Neuronal stem cell (in vitro differentiated cells): ENCODE measurements around the gene GAS2L2.

Experiments
- DNase-seq: peaks from one replicate; pipeline ENCODE4 v3.0.0-alpha.2; 2013; ENCODE audit warnings: low spot score
- H2AFZ ChIP-seq: one replicate; pipeline ENCODE4 v1.6.1; 2013; ENCODE audit warnings: mild to moderate bottlenecking, low read length, inconsistent platforms
- H2AK5ac ChIP-seq: 2 replicates; pipeline ENCODE4 v1.6.1; 2013; ENCODE audit warnings: low read depth, mild to moderate bottlenecking, inconsistent platforms, low read length, moderate library complexity, mixed read lengths
- H2BK120ac ChIP-seq: 2 replicates; pipeline ENCODE4 v1.6.1; 2013; ENCODE audit warnings: low read depth, mild to moderate bottlenecking, inconsistent platforms, low read length, moderate library complexity, mixed read lengths
- H2BK12ac ChIP-seq: one replicate; pipeline ENCODE4 v1.6.1; 2013; ENCODE audit warnings: low read length, inconsistent platforms
- H2BK15ac ChIP-seq: 2 replicates; pipeline ENCODE4 v1.6.1; 2013; ENCODE audit warnings: mild to moderate bottlenecking, low read length, inconsistent platforms, mixed read lengths
- H2BK5ac ChIP-seq: one replicate; pipeline ENCODE4 v1.6.1; 2013; ENCODE audit warnings: inconsistent platforms, mild to moderate bottlenecking, low read length, moderate library complexity
- H3K14ac ChIP-seq: one replicate; pipeline ENCODE4 v1.6.1; 2013; ENCODE audit warnings: low read length, inconsistent platforms
- H3K18ac ChIP-seq: 2 replicates; pipeline ENCODE4 v1.6.1; 2013; ENCODE audit warnings: low read length, inconsistent platforms
- H3K23ac ChIP-seq: 2 replicates; pipeline ENCODE4 v1.6.1; 2013; ENCODE audit warnings: low read depth, mild to moderate bottlenecking, mixed read lengths, low read length, inconsistent platforms; ENCODE audit not compliant: poor library complexity
- H3K27ac ChIP-seq: replicated peaks from 3 replicates; pipeline ENCODE4 v1.5.1; 2013; ENCODE audit warnings: low read length, inconsistent platforms
- H3K27me3 ChIP-seq, 3 experiments: 2 replicates each; pipeline ENCODE4 v1.6.1; 2013; ENCODE audit warnings: low read length in 3 of 3, mild to moderate bottlenecking in 2 of 3, inconsistent platforms in 1 of 3, low read depth in 1 of 3, mixed read lengths in 1 of 3, moderate library complexity in 1 of 3; ENCODE audit not compliant: control insufficient read depth in 3 of 3, insufficient read depth in 3 of 3
- H3K36me3 ChIP-seq, 2 donors: replicated peaks in 1 of 2; 2 replicates each; pipeline ENCODE4 v1.6.1; 2013; ENCODE audit warnings: low read length in 2 of 2; ENCODE audit not compliant: control insufficient read depth in 2 of 2, insufficient read depth in 2 of 2
- H3K4ac ChIP-seq: 2 replicates; pipeline ENCODE4 v1.6.1; 2013; ENCODE audit warnings: inconsistent platforms, mild to moderate bottlenecking, low read length, moderate library complexity
- H3K4me1 ChIP-seq, 2 donors: 1 replicate in 1 of 2; 2 replicates in 1 of 2; pipeline ENCODE4 v1.6.1; 2013; ENCODE audit warnings: low read length in 2 of 2, low read depth in 1 of 2; ENCODE audit not compliant: control insufficient read depth in 2 of 2, insufficient read depth in 1 of 2
- H3K4me2 ChIP-seq: one replicate; pipeline ENCODE4 v1.6.1; 2013; ENCODE audit warnings: mild to moderate bottlenecking, low read length, inconsistent platforms; ENCODE audit not compliant: insufficient read depth, poor library complexity, severe bottlenecking
- H3K4me3 ChIP-seq, 2 donors: 2 replicates each; pipeline ENCODE4 v1.5.1; 2013; ENCODE audit warnings: low read length in 2 of 2, mild to moderate bottlenecking in 2 of 2, inconsistent platforms in 1 of 2, moderate library complexity in 1 of 2
- H3K79me1 ChIP-seq: one replicate; pipeline ENCODE4 v1.6.1; 2013; ENCODE audit warnings: low read depth, mild to moderate bottlenecking, inconsistent platforms, low read length, moderate library complexity
- H3K9ac ChIP-seq: one replicate; pipeline ENCODE4 v1.6.1; 2013; ENCODE audit warnings: mild to moderate bottlenecking, low read depth, low read length, inconsistent platforms; ENCODE audit not compliant: poor library complexity
- H3K9me3 ChIP-seq, 2 donors: replicated peaks in 1 of 2; 2 replicates each; pipeline versions ENCODE3 to v1.6.1; 2013; ENCODE audit warnings: low read length in 2 of 2, mild to moderate bottlenecking in 2 of 2, inconsistent platforms in 1 of 2, low read depth in 1 of 2, mixed read lengths in 1 of 2, moderate library complexity in 1 of 2; ENCODE audit not compliant: control insufficient read depth in 2 of 2, insufficient read depth in 1 of 2
- H4K8ac ChIP-seq: one replicate; pipeline ENCODE4 v1.6.1; 2013; ENCODE audit warnings: low read depth, mild to moderate bottlenecking, inconsistent platforms, low read length, moderate library complexity
- H4K91ac ChIP-seq: one replicate; pipeline ENCODE4 v1.6.1; 2013; ENCODE audit warnings: low read length, low read depth, mild to moderate bottlenecking, inconsistent platforms; ENCODE audit not compliant: poor library complexity
- WGBS, 2 donors: extraction: QIAGEN DNeasy Blood & Tissue Kit; methylation state at CpG; one replicate each; pipeline ENCODE4 v1.1.7; 2013; ENCODE audit warnings: missing lambda C conversion rate in 2 of 2, mixed read lengths in 1 of 2; ENCODE audit not compliant: insufficient read length in 2 of 2, insufficient replicate concordance in 1 of 2; ENCODE audit errors: extremely low coverage in 2 of 2; 5-methylcytosine and 5-hydroxymethylcytosine counted together

The GAS2L2 gene

DNA sequence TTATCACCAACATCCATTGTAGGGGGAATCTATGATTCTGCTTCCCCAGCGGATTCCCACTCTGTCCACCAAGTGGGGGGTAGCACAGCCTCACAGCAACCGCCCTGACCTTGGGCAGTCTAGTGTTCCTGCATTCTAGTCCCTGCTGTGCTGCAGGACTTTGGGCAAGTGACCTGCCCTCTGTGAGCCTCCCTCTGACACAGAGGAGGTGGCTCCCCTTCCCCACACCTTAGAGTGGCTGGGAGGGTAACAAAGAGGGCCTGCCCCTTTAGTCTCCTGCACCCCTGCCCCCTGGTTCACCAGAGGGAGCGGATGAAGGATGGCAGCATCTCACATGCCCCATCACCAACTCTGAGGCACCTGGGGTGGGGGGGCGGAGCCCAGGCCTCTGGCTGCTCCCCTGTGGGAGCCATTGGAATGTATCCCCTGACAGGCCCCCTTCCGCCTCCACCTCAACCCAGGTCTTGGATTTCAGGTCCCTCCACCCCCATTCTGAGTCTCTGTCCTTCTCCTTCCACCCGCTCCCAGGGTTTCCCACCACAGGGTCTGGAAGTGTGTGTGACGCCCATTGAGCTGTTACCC is 10.1 kb downstream of the GAS2L2 start:
- no CpG with 5 or more reads among the region's 7 CpGs for WGBS, 2 donors
- no peak overlapping the region for H3K4ac ChIP-seq
- H3K9me3 ChIP-seq = peaks cover 0 to 8% of the 10 kb centered on the region in 2 donors
- H3K27ac ChIP-seq = no peak overlapping the region
- H3K4me1 ChIP-seq = peaks cover 0 to 4% of the 10 kb centered on the region in 2 donors
- DNase-seq = no peak
- no peak overlapping the region for H4K8ac ChIP-seq
- no peaks in the 10 kb centered on the region for H3K79me1 ChIP-seq
- H2BK12ac ChIP-seq = no peak overlapping the region
- peaks cover 4 to 32% (median 5%) of the 10 kb centered on the region in 3 experiments for H3K27me3 ChIP-seq
- no peak overlapping the region for H3K9ac ChIP-seq
- no peak overlapping the region for H2BK120ac ChIP-seq
- no peak overlapping the region for H2BK5ac ChIP-seq
- no peaks in the 10 kb centered on the region for H3K36me3 ChIP-seq
- no peak overlapping the region for H2AK5ac ChIP-seq
- no peak overlapping the region for H2BK15ac ChIP-seq
- no peak overlapping the region for H3K14ac ChIP-seq
- H3K23ac ChIP-seq = peak overlapping the region; percentile 65
- H3K4me3 ChIP-seq = no peak overlapping the region
- H4K91ac ChIP-seq = no peak overlapping the region
- H3K4me2 ChIP-seq = no peak overlapping the region
- H2AFZ ChIP-seq = no peak overlapping the region
- peak overlapping the region; percentile 24 for H3K18ac ChIP-seq

DNA sequence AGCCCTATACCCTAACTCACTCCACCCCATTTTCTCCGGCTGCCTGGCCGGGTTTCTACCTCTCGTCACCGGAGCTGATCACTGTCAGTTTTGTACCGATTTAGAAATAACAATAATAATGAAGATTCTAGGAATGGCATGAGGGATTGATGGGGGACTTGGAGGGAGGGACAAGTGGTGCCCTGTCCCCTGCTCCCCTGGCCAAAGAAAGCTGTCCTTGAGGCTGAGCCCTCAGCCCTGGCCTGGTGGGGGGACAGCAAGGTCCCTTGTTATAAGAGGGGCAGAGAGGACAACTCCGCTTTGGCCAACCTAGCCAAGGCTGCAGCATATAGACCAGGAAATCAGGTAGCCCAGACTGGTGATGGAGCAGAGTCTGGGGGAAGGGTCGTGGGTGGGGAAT is 10.5 kb downstream of the GAS2L2 start:
- H3K18ac ChIP-seq = no peak overlapping the region
- H3K4ac ChIP-seq = no peak overlapping the region
- H3K4me3 ChIP-seq = no peak overlapping the region
- peaks cover 4 to 32% (median 5%) of the 10 kb centered on the region in 3 experiments for H3K27me3 ChIP-seq
- no peak overlapping the region for H3K9ac ChIP-seq
- H4K8ac ChIP-seq = no peak overlapping the region
- no peak overlapping the region for H2BK15ac ChIP-seq
- no peaks in the 10 kb centered on the region for H3K36me3 ChIP-seq
- no peak overlapping the region for H3K4me2 ChIP-seq
- no CpG with 5 or more reads among the region's 7 CpGs for WGBS, 2 donors
- no peak overlapping the region for H3K27ac ChIP-seq
- H3K9me3 ChIP-seq = peaks cover 0 to 8% of the 10 kb centered on the region in 2 donors
- H4K91ac ChIP-seq = no peak overlapping the region
- H2AFZ ChIP-seq = no peak overlapping the region
- peaks cover 0 to 4% of the 10 kb centered on the region in 2 donors for H3K4me1 ChIP-seq
- no peak overlapping the region for H2BK5ac ChIP-seq
- no peak overlapping the region for H2BK12ac ChIP-seq
- no peaks in the 10 kb centered on the region for H3K79me1 ChIP-seq
- no peak for DNase-seq
- H2BK120ac ChIP-seq = no peak overlapping the region
- peak overlapping the region; percentile 20 for H3K23ac ChIP-seq
- H2AK5ac ChIP-seq = no peak overlapping the region
- H3K14ac ChIP-seq = peak overlapping the region; percentile 21

DNA sequence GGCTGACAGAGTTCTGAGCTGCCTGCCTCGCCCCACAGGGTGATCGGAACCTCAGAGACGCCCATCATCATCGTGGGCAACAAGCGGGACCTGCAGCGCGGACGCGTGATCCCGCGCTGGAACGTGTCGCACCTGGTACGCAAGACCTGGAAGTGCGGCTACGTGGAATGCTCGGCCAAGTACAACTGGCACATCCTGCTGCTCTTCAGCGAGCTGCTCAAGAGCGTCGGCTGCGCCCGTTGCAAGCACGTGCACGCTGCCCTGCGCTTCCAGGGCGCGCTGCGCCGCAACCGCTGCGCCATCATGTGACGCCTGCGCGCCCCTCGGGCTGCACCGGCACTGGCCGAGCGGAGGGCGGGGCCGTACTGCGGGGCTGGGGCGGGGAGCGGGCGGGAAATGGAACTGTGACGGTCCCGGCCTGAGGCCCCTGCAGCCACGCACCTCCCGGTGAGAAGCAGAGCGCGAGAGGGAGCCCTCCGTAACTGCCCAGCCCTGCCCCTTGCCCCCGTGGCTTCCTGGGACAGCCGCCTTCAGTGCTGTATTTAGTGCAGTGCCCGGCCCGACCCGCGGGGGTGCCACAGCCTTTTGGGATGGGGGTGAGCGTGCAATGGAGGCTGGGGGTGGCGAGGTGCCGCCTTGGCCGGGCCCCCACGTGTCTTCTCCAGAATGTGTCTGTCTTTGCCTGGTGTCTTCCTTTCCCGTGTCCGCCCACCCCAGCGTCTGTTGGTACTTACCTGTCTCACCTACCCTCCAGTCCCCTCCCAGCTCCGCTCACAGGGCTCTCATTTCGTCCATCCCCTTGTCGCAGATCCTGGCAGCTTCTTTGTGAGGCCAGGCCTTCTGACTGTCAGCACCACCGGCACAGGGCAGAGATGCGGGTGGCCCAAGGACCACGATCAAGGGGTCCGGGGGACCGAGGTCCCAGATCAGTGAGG is 11.8 kb downstream of the GAS2L2 start:
- H3K9me3 ChIP-seq = peaks cover 0 to 8% of the 10 kb centered on the region in 2 donors
- H3K79me1 ChIP-seq = no peaks in the 10 kb centered on the region
- H2AFZ ChIP-seq = no peak overlapping the region
- H2AK5ac ChIP-seq = no peak overlapping the region
- WGBS, 2 donors = no CpG with 5 or more reads among the region's 73 CpGs
- H2BK120ac ChIP-seq = no peak overlapping the region
- DNase-seq = no peak
- no peak overlapping the region for H4K91ac ChIP-seq
- H3K23ac ChIP-seq = peak overlapping the region; percentile 98
- H3K18ac ChIP-seq = peak overlapping the region; percentile 87
- peak overlapping the region; percentile 63 for H2BK12ac ChIP-seq
- peaks cover 0 to 32% (median 5%) of the 10 kb centered on the region in 3 experiments for H3K27me3 ChIP-seq
- no peak overlapping the region for H2BK5ac ChIP-seq
- no peak overlapping the region for H4K8ac ChIP-seq
- peak overlapping the region in 1 of 2 donors; percentile 55 for H3K4me3 ChIP-seq
- H3K4me1 ChIP-seq = peaks cover 0 to 4% of the 10 kb centered on the region in 2 donors
- H3K4me2 ChIP-seq = peak overlapping the region; percentile 43
- no peak overlapping the region for H2BK15ac ChIP-seq
- H3K27ac ChIP-seq = no peak overlapping the region
- no peak overlapping the region for H3K9ac ChIP-seq
- peaks cover 0 to 4% of the 10 kb centered on the region in 2 donors for H3K36me3 ChIP-seq
- no peak overlapping the region for H3K14ac ChIP-seq
- no peak overlapping the region for H3K4ac ChIP-seq

DNA sequence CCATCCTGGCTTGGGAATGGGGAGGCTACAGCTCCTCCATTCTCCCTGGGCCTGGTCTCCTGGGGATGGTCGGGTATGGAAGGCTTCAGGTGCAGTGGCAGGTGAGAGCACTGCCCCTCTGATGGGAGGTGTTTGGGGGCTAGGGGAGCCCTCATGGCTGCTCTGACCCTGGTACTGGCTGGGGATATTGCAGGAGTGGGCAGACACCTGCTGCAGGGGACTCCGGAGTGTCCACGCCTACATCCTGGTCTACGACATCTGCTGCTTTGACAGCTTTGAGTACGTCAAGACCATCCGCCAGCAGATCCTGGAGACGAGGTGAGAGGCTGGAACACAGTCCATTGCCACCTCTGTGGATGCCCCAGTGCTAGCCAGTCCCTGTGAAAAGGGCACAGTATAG is 12.8 kb downstream of the GAS2L2 start:
- no peak overlapping the region for H3K4me3 ChIP-seq
- H3K27ac ChIP-seq = no peak overlapping the region
- no peak overlapping the region for H2AFZ ChIP-seq
- no peak overlapping the region for H3K14ac ChIP-seq
- no peak overlapping the region for H2BK120ac ChIP-seq
- no peak overlapping the region for H3K23ac ChIP-seq
- no peak for DNase-seq
- H3K9ac ChIP-seq = peak overlapping the region; percentile 38
- peaks cover 0 to 4% of the 10 kb centered on the region in 2 donors for H3K36me3 ChIP-seq
- no peaks in the 10 kb centered on the region for H3K79me1 ChIP-seq
- no peak overlapping the region for H2BK5ac ChIP-seq
- H2AK5ac ChIP-seq = no peak overlapping the region
- no CpG with 5 or more reads among the region's 7 CpGs for WGBS, 2 donors
- peaks cover 0 to 4% of the 10 kb centered on the region in 2 donors for H3K4me1 ChIP-seq
- no peak overlapping the region for H4K8ac ChIP-seq
- H3K27me3 ChIP-seq = peaks cover 0 to 32% (median 5%) of the 10 kb centered on the region in 3 experiments
- peaks cover 0 to 8% of the 10 kb centered on the region in 2 donors for H3K9me3 ChIP-seq
- no peak overlapping the region for H3K4ac ChIP-seq
- H2BK15ac ChIP-seq = no peak overlapping the region
- H4K91ac ChIP-seq = no peak overlapping the region
- H3K4me2 ChIP-seq = no peak overlapping the region
- H2BK12ac ChIP-seq = no peak overlapping the region
- no peak overlapping the region for H3K18ac ChIP-seq
